Regular cardiac myocyte (primary cell): ENCODE results near the gene E4F1. TPM values are rescaled to one million over a fixed set of nuclear protein-coding genes. Genes with fewer than 3 reads are reported as not detected.

ENCODE experiments used
- total RNA-seq: library from RNA; depleted of rRNA; stranded (reverse); fragments of >200 nt; gene quantifications from 2 replicates; pipeline ENCODE4 v1.2.3, GENCODE V29; 2014

E4F1 gene, protein sequence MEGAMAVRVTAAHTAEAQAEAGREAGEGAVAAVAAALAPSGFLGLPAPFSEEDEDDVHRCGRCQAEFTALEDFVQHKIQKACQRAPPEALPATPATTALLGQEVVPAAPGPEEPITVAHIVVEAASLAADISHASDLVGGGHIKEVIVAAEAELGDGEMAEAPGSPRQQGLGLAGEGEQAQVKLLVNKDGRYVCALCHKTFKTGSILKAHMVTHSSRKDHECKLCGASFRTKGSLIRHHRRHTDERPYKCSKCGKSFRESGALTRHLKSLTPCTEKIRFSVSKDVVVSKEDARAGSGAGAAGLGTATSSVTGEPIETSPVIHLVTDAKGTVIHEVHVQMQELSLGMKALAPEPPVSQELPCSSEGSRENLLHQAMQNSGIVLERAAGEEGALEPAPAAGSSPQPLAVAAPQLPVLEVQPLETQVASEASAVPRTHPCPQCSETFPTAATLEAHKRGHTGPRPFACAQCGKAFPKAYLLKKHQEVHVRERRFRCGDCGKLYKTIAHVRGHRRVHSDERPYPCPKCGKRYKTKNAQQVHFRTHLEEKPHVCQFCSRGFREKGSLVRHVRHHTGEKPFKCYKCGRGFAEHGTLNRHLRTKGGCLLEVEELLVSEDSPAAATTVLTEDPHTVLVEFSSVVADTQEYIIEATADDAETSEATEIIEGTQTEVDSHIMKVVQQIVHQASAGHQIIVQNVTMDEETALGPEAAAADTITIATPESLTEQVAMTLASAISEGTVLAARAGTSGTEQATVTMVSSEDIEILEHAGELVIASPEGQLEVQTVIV
- total RNA-seq, result 28.6 and 35.0 TPM in 2 replicates

DNA sequence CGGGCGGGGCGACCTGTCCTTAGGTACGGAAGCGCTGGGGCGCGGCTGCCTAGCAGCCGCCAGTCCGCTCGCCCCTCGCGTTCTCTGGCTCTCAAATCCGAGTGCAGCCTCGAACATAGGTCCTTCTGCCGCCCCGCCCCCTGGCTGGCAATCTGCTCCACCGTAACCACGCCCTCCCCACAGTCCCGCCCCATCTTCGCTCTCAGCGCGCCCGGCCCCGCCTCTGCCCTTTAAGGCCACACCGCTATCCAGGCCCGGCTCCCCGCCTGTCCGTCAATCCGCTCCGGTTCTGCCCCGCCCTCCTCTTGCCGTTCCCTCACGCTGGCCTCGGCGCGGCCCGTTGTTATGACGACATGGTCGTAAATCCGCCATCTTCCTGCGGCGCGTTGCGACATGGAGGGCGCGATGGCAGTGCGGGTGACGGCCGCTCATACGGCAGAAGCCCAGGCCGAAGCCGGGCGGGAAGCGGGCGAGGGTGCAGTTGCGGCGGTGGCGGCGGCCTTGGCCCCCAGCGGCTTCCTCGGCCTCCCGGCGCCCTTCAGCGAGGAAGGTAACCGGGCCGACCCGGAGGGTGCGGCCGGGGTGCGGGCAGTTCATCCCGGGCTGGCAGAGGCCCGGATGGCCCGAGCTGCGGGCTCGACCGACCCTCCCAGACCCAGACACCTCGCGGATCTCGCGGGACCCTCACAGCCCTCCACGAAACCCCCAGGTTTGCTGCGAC is at the start of gene E4F1:
E4F1 (plus strand) TSS at position 371 of the 721 bp plus-strand sequence; CDS start at position 394, 23 bp downstream.

DNA sequence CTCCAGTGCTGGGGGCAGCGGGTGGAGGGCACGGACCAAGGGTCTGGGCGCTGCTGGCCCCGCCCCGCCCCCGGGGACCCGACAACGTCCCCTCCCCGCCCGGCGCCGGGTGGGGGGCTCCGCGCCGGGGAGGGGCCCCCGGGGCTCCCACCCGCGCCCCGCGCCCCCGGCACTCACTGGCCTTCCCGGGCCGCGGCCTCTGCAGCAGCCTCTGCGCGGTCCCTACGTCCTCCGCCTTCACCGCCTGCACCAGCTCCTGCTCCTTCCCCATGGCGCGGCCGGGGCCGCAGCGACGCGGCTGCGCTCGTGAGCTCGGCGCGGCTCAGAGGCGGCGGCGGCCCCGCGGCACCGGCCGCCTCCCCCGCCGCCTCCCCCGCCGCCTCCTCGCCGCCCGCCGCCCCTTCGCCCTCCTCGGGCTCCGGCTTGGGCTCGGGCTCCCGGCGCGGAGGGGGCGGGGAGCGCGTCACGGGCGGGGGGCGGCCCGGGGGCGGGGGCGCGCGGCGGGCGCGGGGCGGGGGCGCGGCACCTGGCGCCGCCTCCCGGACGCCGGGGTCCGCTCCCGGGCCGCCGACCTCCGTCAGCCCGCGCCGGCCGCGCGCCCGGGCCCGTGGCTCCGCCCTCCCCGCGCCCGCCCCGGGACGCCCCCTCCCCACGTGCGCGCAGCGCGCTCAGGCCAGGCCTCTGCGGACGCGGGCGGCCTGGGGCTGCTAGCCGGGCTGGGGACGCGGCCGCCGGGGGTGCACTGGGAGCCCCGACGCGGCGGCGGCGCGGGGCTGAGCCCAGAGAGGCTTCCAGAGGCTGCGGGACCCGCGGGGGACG is 27.0 kb upstream of the E4F1 start, which contains the start of gene CASKIN1:
CASKIN1 (minus strand) TSS at position 444 of the 819 bp plus-strand sequence; CDS start at position 271, 173 bp downstream.

DNA sequence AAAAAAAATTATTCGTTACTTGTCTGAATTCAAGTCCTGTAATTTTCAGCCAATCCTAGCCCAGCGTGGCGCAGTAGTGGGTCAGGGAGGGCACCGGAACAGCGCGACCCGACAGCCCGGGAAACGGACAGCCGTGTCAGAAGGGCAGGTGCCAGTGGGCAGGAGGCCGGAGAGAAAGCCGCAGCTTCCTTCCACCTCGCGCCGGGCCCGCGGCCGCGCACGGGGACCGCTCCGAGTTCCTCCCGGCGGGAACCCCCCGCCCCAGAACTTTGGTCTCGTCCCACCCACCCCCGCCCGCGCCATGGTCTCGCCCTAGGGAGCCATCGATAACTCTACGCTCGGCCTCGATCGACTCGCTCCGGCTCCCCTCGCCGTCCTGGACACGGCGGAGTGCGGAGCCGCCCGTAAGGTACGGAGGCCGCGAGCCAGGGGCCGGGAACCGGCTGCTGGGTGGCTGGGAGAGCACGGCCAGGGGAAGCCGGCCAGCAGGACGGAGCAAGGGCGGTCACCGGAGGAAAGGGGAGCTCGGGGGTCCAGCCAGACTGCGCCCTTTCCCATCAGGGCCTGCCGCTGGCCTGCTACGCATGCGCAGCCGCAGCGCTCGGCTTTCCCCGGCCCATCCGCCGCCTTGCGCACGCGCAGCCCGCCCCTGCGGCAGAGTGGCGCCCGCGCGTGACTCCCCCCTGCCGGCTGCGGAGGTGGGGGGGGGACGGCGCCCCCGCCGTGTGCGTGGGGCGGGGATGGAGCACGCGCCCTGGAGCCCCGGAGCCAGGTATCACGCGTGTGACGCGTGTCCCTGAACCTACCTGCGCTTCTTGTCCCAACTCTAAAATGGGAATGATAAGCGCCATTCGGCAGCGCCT is 18.1 kb upstream of the E4F1 start, which contains the start of gene MLST8:
MLST8 (plus strand) TSS at position 351 of the 863 bp plus-strand sequence. CDS start 632 bp downstream, outside the sequence.

DNA sequence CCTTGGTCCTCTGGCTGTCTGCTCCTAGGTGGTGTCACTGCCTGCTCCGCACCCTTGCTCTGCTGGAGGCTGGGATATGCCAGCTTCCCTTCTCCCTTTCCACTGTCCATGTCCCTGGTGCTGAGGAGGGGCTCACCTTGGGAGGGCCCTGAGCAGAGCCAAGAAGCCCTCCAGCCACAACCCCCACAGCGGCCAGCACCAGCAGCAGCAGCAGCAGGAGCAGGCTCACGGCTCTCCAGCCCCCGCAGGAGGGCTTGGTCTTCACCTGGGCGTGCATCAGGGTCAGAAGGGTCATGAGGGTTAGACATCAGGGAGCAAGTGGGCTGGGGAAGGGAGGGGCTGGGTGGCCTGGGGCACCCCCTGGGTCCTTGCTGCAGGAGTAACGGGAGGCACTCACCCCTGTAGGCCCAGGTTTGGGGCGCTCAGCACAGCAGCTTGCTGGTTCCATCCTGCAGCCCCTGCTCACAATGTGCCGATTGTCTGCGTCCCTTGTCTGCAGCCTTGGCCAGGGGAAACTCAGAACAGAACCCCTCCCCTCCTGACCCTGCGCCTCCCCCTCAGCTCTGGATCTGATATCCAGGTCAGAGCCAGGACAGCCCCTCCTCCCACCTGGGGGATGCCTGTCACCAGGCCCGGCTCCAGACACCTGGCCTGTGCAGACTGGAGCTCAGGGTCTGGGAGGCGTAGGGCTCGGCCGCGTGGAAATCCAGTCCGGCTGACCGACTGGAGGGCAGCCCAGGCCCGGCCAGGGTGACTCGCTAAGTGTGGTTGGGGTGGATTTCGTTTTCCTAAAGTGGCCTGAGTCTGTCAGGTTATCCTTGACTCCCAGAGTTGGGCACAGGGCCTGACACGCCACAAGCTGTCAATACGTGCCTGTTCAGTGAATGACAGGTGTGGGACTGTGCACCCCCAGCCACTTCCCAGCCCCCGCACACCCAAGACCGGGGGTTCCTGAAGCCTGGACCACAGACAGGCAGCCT is 12.7 kb upstream of the E4F1 start, which contains the start of gene BRICD5:
BRICD5 (minus strand) TSS at position 478 of the 980 bp plus-strand sequence; CDS start at position 448, 30 bp downstream.

DNA sequence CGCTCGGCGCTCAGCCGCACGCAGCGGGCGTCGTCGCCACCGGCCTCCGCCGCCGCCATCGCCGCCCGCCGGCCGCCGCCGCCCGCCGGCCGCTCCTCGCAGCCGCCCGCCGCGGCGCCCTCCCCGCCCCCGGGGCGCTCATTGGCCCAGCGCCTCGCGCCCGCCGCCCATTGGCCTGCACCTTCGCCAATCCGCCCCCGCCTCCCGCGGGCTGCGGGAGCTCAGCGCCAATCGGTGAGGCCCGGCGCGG is 8.7 kb upstream of the E4F1 start, which contains the start of gene PGP:
PGP (minus strand) TSS at position 122 of the 250 bp plus-strand sequence; CDS start at position 59, 63 bp downstream.

DNA sequence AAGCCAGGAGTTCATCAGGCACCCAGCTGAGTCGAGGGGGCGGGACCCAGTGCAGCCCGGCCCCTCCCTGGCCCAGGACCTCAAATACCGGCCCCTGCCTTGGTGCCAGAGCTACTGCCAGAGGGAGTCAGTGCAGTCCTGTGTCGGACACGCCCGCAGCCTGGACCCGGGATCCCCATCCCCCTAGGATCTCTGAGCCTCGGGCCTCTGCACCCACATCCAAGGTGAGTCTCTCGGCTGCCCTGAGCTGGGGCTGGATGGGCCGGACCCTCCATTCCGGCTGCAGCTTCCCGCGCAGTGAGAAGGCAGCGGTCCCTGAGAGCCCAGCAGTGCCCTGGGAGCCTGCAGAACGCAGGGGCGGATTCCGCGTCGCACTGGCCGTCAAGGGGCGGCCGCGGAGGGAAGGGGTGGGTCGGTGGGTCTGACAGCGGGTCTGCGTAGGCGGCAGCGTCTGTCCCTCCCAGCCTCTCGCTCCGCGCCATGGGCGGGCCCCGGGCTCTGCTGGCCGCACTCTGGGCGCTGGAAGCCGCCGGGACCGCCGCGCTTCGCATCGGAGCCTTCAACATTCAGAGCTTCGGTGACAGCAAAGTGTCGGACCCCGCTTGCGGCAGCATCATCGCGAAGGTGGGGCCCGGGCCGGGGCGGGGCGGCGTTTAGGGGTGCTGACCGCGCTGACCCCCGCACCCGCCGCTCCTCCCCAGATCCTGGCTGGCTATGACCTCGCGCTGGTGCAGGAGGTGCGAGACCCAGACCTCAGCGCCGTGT is 13.1 kb downstream of the E4F1 start, which contains the start of gene DNASE1L2:
DNASE1L2 (plus strand) TSS at position 108 of the 765 bp plus-strand sequence; CDS start at position 481, 373 bp downstream.

DNA sequence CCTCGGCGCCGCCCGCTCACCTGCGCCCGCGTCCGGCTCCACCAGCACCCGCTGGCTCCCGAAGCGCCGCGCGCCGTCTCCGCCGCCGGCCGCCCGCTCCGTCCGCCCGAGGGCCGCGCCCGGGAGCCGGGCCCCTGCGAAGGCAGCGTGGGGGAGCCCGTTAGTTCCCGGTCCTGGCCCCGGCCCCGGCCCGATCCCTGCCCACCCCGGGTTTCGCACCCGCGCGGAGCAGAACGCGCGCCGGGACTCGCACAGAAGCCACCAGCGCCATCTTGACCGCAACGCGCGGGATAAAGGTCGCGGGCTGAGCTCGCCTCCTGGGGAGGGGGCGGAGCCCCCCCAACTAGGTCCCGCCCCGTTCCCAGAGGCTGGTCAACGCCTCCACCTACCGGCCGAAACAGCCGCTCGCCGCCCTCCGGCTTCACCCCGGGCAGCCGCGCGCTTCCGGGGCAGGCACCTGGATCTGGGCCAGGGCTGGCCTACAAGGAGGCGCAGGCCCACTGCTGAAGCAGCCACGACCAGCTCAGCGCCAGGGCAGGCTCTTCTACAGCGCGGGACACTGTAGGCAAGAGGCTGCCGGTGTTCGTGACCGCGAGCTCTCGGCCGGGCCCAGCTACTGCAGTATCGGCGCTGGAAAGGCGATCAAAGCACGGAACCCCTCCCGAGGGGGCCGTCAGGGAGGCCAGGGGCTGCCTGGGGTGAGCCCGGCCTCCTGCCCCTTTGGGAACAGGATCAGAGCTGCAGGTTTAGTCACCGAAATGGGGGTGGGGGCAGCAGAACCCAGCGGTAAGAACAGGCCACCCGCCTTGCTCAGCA is 28.1 kb downstream of the E4F1 start, which contains the start of gene ECI1:
ECI1 (minus strand) TSS at position 292 of the 816 bp plus-strand sequence; CDS start at position 271, 21 bp downstream.

DNA sequence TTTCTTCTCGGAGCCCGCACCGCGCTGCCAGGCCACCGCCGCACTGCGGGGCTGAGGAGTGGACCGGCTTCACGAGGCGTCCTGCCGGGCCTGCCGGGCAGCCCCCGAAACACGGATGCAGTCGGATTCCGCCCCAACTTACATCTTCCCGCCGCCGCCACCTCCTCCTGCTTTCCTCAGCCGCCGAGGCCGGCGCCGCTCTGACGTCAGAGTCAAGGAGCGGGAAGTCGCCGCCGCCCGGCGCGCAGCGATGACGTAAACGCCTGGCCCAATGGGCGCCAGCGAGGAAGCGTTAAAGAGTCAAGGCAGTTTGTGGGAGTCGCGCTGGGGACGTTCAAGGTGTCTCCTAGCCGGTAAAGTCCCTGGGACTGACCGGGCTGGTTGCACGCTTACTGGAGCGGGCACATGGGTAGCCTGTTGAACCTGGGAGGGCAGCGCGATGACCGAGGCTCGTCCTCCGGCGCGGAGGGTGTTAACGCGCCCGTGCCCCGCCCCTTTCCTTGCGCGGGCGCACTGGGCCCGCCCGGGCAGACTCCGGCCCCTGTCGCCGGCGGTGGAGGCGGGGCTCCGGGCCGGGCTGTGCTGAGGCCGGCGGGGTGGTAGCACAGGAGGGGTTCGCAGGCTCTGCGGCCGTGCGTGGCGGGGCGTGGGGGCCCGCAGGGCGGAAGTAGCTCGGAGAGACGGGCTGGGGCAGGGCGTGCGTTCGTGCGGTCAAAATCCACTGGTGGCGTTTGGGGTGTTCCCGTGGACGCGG is 44.7 kb downstream of the E4F1 start, which contains the start of gene RNPS1:
RNPS1 (minus strand) TSS at position 214 of the 754 bp plus-strand sequence. CDS start 3,483 bp downstream, outside the sequence.

Other genes starting within 250 kb of the E4F1 start
- gene NOXO1, start 242.1 kb upstream of the E4F1 start, total RNA-seq, result under 0.01 TPM in 1 of 2 replicates, not detected in the other
- 9.0 and 10.2 TPM in 2 replicates for gene GFER, start 239.4 kb upstream of the E4F1 start, total RNA-seq
- gene SYNGR3, start 233.6 kb upstream of the E4F1 start, total RNA-seq, result 2.3 and 2.8 TPM in 2 replicates
- gene ZNF598, start 213.8 kb upstream of the E4F1 start, total RNA-seq, result 8.5 and 21.1 TPM in 2 replicates
- 0.28 and 0.58 TPM in 2 replicates for gene NPW, start 203.8 kb upstream of the E4F1 start, total RNA-seq
- gene NHERF2, start 196.7 kb upstream of the E4F1 start, total RNA-seq, result 20.6 and 41.8 TPM in 2 replicates
- 20.6 and 28.9 TPM in 2 replicates for gene NTHL1, start 175.8 kb upstream of the E4F1 start, total RNA-seq
- 35.9 and 45.7 TPM in 2 replicates for gene TSC2, start 175.6 kb upstream of the E4F1 start, total RNA-seq
- gene PKD1, start 87.7 kb upstream of the E4F1 start, total RNA-seq, result 96.4 and 129 TPM in 2 replicates
- 0.56 and 0.58 TPM in 2 replicates for gene RAB26, start 75.0 kb upstream of the E4F1 start, total RNA-seq
- gene TRAF7, start 67.8 kb upstream of the E4F1 start, total RNA-seq, result 33.8 and 44.3 TPM in 2 replicates
- gene CASKIN1, start 27.0 kb upstream of the E4F1 start, total RNA-seq, result 0.19 and 0.56 TPM in 2 replicates
- 20.3 and 34.1 TPM in 2 replicates for gene MLST8, start 18.1 kb upstream of the E4F1 start, total RNA-seq
- gene BRICD5, start 12.7 kb upstream of the E4F1 start, total RNA-seq, result 0.77 and 1.7 TPM in 2 replicates
- gene PGP, start 8.8 kb upstream of the E4F1 start, total RNA-seq, result 10.1 and 22.8 TPM in 2 replicates
- 0.56 and 0.58 TPM in 2 replicates for gene DNASE1L2, start 12.9 kb downstream of the E4F1 start, total RNA-seq
- gene ECI1, start 28.0 kb downstream of the E4F1 start, total RNA-seq, result 21.4 and 30.5 TPM in 2 replicates
- gene RNPS1, start 44.5 kb downstream of the E4F1 start, total RNA-seq, result 39.2 and 117 TPM in 2 replicates
- 2.1 and 2.8 TPM in 2 replicates for gene ABCA3, start 117.1 kb downstream of the E4F1 start, total RNA-seq
- 4.2 and 37.0 TPM in 2 replicates for gene CCNF, start 205.9 kb downstream of the E4F1 start, total RNA-seq
- 1.7 and 12.5 TPM in 2 replicates for gene TEDC2, start 236.5 kb downstream of the E4F1 start, total RNA-seq
- gene NTN3, start 247.7 kb downstream of the E4F1 start, total RNA-seq, result 0.19 and 0.56 TPM in 2 replicates